Panc1 (cell line): ENCODE results near the gene TPBGL.

Experiments used
- POLR2AphosphoS5 ChIP-seq: IDR thresholded peaks from 2 replicates; pipeline ENCODE4 v1.6.1; 2012; ENCODE audit warnings: mild to moderate bottlenecking, low read depth, low read length, moderate library complexity
- TF ChIP-seq, protein P1 (sequence below): fragments of 450-650 bp; IDR thresholded peaks from 2 replicates; pipeline ENCODE4 v1.5.1; 2017; ENCODE audit warnings: mild to moderate bottlenecking
- TF ChIP-seq, protein P2 (sequence below), 2 experiments: IDR thresholded peaks; 2 replicates each; pipeline ENCODE4 v1.6.1; 2011 to 2012; ENCODE audit warnings: low read depth in 2 of 2, control low read depth in 1 of 2, low read length in 1 of 2, mild to moderate bottlenecking in 1 of 2, moderate library complexity in 1 of 2; ENCODE audit not compliant: insufficient read depth in 1 of 2

DNA sequence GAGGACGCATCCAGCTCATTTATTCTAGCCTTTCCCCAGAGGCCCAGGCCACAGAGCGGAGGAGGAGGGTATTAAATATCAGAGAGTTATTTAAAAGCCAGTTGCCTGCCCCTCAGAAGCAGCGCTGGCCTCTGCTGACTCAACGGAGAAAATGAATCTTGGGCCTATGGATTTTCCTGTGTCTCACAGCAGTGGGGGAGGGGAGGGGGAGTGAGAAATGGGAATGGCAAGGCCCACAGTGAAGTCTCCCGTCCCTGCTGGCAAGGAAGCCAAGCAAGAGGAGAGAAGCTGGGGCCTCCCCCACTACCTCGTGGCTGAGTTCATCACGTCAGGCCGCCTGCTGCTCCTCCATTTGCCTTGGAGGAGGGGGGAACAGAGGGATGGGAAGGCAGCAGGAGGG lies 4.5 kb upstream of the TPBGL start:
- TF ChIP-seq, protein P1, sequence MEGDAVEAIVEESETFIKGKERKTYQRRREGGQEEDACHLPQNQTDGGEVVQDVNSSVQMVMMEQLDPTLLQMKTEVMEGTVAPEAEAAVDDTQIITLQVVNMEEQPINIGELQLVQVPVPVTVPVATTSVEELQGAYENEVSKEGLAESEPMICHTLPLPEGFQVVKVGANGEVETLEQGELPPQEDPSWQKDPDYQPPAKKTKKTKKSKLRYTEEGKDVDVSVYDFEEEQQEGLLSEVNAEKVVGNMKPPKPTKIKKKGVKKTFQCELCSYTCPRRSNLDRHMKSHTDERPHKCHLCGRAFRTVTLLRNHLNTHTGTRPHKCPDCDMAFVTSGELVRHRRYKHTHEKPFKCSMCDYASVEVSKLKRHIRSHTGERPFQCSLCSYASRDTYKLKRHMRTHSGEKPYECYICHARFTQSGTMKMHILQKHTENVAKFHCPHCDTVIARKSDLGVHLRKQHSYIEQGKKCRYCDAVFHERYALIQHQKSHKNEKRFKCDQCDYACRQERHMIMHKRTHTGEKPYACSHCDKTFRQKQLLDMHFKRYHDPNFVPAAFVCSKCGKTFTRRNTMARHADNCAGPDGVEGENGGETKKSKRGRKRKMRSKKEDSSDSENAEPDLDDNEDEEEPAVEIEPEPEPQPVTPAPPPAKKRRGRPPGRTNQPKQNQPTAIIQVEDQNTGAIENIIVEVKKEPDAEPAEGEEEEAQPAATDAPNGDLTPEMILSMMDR, result no peak
- TF ChIP-seq POLR2AphosphoS5, result no peak
- TF ChIP-seq, protein P2, sequence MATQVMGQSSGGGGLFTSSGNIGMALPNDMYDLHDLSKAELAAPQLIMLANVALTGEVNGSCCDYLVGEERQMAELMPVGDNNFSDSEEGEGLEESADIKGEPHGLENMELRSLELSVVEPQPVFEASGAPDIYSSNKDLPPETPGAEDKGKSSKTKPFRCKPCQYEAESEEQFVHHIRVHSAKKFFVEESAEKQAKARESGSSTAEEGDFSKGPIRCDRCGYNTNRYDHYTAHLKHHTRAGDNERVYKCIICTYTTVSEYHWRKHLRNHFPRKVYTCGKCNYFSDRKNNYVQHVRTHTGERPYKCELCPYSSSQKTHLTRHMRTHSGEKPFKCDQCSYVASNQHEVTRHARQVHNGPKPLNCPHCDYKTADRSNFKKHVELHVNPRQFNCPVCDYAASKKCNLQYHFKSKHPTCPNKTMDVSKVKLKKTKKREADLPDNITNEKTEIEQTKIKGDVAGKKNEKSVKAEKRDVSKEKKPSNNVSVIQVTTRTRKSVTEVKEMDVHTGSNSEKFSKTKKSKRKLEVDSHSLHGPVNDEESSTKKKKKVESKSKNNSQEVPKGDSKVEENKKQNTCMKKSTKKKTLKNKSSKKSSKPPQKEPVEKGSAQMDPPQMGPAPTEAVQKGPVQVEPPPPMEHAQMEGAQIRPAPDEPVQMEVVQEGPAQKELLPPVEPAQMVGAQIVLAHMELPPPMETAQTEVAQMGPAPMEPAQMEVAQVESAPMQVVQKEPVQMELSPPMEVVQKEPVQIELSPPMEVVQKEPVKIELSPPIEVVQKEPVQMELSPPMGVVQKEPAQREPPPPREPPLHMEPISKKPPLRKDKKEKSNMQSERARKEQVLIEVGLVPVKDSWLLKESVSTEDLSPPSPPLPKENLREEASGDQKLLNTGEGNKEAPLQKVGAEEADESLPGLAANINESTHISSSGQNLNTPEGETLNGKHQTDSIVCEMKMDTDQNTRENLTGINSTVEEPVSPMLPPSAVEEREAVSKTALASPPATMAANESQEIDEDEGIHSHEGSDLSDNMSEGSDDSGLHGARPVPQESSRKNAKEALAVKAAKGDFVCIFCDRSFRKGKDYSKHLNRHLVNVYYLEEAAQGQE (IDR thresholded peaks at IDR 0.05; ENCODE audit: insufficient read depth in 1 of 2, low read depth in 2 of 2, low read length in 1 of 2), result no peak
